A549 (cell line): ENCODE results near the gene ARPC1B. TPM values are rescaled to one million over a fixed set of nuclear protein-coding genes. Genes with fewer than 3 reads are reported as not detected.

ENCODE experiments used
- ATAC-seq, 2 experiments: fragments of 200-7000 bp in 1 of 2; fragments of >200 bp in 1 of 2; cut with Nextera tagmentation in 1 of 2; cut with Tn5 transposase in 1 of 2; 3 replicates each; pipeline versions ENCODE4 v1.8.0 to v1.9.1; 2018 to 2020; ENCODE audit warnings: mild to moderate bottlenecking in 1 of 2, moderate library complexity in 1 of 2
- CTCF ChIA-PET: fragments of 300-600 bp; sonication (Branson Sonifier 250); formaldehyde crosslinking; extraction: SDS; loops from one replicate; lab custom pipeline; 2021; ENCODE audit warnings: antibody characterized with exemption, inconsistent platforms; lab: Yijun Ruan, JAX
- POLR2A ChIA-PET: fragments of 350-600 bp; formaldehyde crosslinking; extraction: SDS; loops from one replicate; lab custom pipeline; 2021; ENCODE audit warnings: antibody characterized with exemption, inconsistent platforms; lab: Yijun Ruan, JAX
- DNase-seq, 2 experiments: peaks; one replicate each; pipeline versions ENCODE4 v3.0.0 to v3.0.0-alpha.2; 2011 to 2016; ENCODE audit warnings: low read depth in 1 of 2, low spot score in 1 of 2
- FAIRE-seq: peaks from 2 replicates; lab custom pipeline; 2011; peaks lifted over from hg19 to GRCh38; lab: Jason Lieb, UNC
- H3K27ac ChIP-seq, 2 experiments: fragments of >200 bp; sonication (Bioruptor Twin); formaldehyde crosslinking; 3 replicates each; pipeline ENCODE4 v1.5.1; 2016 to 2017
- H3K4me1 ChIP-seq: fragments of >200 bp; sonication (Bioruptor Twin); formaldehyde crosslinking; 3 replicates; pipeline ENCODE4 v1.6.1; 2016
- H3K4me2 ChIP-seq: fragments of >200 bp; sonication (Bioruptor Twin); formaldehyde crosslinking; 3 replicates; pipeline ENCODE4 v1.6.1; 2016
- H3K4me3 ChIP-seq: fragments of >200 bp; sonication (Bioruptor Twin); formaldehyde crosslinking; 3 replicates; pipeline ENCODE4 v1.5.1; 2016
- H3K9me3 ChIP-seq: fragments of >200 bp; sonication (Bioruptor Twin); formaldehyde crosslinking; 3 replicates; pipeline ENCODE4 v1.6.1; 2016
- BCL3 ChIP-seq: fragments of >200 bp; sonication (Bioruptor Twin); formaldehyde crosslinking; IDR thresholded peaks from 3 replicates; pipeline ENCODE4 v1.6.1; 2016
- BHLHE40 ChIP-seq: IDR thresholded peaks from 2 replicates; pipeline ENCODE4 v1.6.1; 2012; ENCODE audit warnings: low read depth, low read length, inconsistent platforms
- CHD4 ChIP-seq: fragments of 200-600 bp; sonication (generic); IDR thresholded peaks from 2 replicates; pipeline ENCODE4 v1.6.1; 2016; ENCODE audit warnings: antibody characterized with exemption, mild to moderate bottlenecking, borderline replicate concordance
- E2F6 ChIP-seq: IDR thresholded peaks from 2 replicates; pipeline ENCODE4 v1.6.1; 2012; ENCODE audit warnings: low read depth, borderline replicate concordance
- EHF ChIP-seq: fragments of 250-450 bp; sonication (Bioruptor Pico); IDR thresholded peaks from 2 replicates; pipeline ENCODE4 v1.5.0; 2020; ENCODE audit warnings: mild to moderate bottlenecking
- EHMT2 ChIP-seq: fragments of 200-600 bp; sonication (generic); IDR thresholded peaks from 2 replicates; pipeline ENCODE4 v1.6.1; 2016; ENCODE audit warnings: antibody characterized with exemption, low read depth, mild to moderate bottlenecking, moderate library complexity
- EP300 ChIP-seq, 2 experiments: fragments of >200 bp; sonication (Bioruptor Twin); formaldehyde crosslinking; IDR thresholded peaks; 2 replicates in 1 of 2; 3 replicates in 1 of 2; pipeline ENCODE4 v1.6.1; 2016 to 2017
- HEYL ChIP-seq: fragments of 250-450 bp; sonication (Bioruptor Pico); IDR thresholded peaks from 2 replicates; pipeline ENCODE4 v1.8.0; 2021; ENCODE audit warnings: mild to moderate bottlenecking, moderate library complexity
- HMGXB4 ChIP-seq: fragments of 250-450 bp; sonication (Bioruptor Pico); IDR thresholded peaks from 2 replicates; pipeline ENCODE4 v1.5.0; 2021; ENCODE audit warnings: mild to moderate bottlenecking, moderate library complexity, borderline replicate concordance
- HOXB13 ChIP-seq: fragments of 250-450 bp; sonication (Bioruptor Pico); IDR thresholded peaks from 2 replicates; pipeline ENCODE4 v1.5.0; 2020; ENCODE audit warnings: low read depth, mild to moderate bottlenecking, moderate library complexity
- JUN ChIP-seq, 2 experiments: fragments of >200 bp; sonication (Bioruptor Twin); formaldehyde crosslinking; IDR thresholded peaks; 2 replicates in 1 of 2; 3 replicates in 1 of 2; pipeline ENCODE4 v1.6.1; 2016 to 2017
- KDM5A ChIP-seq: fragments of 200-600 bp; sonication (generic); IDR thresholded peaks from 2 replicates; pipeline ENCODE4 v1.6.1; 2016; ENCODE audit warnings: antibody characterized with exemption, mild to moderate bottlenecking
- MAFK ChIP-seq: fragments of 450-650 bp; IDR thresholded peaks from 2 replicates; pipeline ENCODE4 v1.6.1; 2014; ENCODE audit not compliant: partially characterized antibody
- MAZ ChIP-seq: fragments of 150-350 bp; IDR thresholded peaks from 2 replicates; pipeline ENCODE4 v1.6.1; 2014; ENCODE audit warnings: antibody characterized with exemption, low read depth, low read length, borderline replicate concordance
- NFE2L2 ChIP-seq: fragments of 150-350 bp; conservative IDR thresholded peaks from 2 replicates; pipeline ENCODE4 v1.6.1; 2014; ENCODE audit warnings: low read length
- PHF8 ChIP-seq: fragments of 200-600 bp; sonication (generic); IDR thresholded peaks from 2 replicates; pipeline ENCODE4 v1.6.1; 2016; ENCODE audit warnings: low read depth, mild to moderate bottlenecking, antibody characterized with exemption, moderate library complexity, borderline replicate concordance
- RAD21 ChIP-seq, 2 experiments: fragments of >200 bp in 1 of 2; sonication (Bioruptor Twin) in 1 of 2; formaldehyde crosslinking in 1 of 2; IDR thresholded peaks in 1 of 2; conservative IDR thresholded peaks in 1 of 2; 2 replicates in 1 of 2; 3 replicates in 1 of 2; pipeline ENCODE4 v1.6.1; 2012 to 2018; ENCODE audit warnings: inconsistent platforms in 1 of 2
- RARB ChIP-seq: fragments of 250-450 bp; sonication (Bioruptor Pico); IDR thresholded peaks from 2 replicates; pipeline ENCODE4 v1.8.0; 2021; ENCODE audit warnings: mild to moderate bottlenecking, moderate library complexity
- RCOR1 ChIP-seq: fragments of 150-350 bp; IDR thresholded peaks from 2 replicates; pipeline ENCODE4 v1.6.1; 2014; ENCODE audit warnings: antibody characterized with exemption, low read length, low read depth
- ZFP36 ChIP-seq: fragments of 450-650 bp; IDR thresholded peaks from 2 replicates; pipeline ENCODE4 v1.6.1; 2014; ENCODE audit warnings: borderline replicate concordance; ENCODE audit not compliant: partially characterized antibody
- WGBS: methylation state at CpG from one replicate; pipeline ENCODE4 v1.1.6; 2017; ENCODE audit errors: missing lambda C conversion rate; 5-methylcytosine and 5-hydroxymethylcytosine counted together
- polyA plus RNA-seq, 4 experiments: library from polyadenylated mRNA; depleted of rRNA in 3 of 4; stranded (reverse); fragments of >200 nt; fragmentation: RNase III in 1 of 4; extraction: RNeasy Plus Mini Kit Qiagen cat#74134 plus additional on column Dnase treatment in 1 of 4; gene quantifications; 2 replicates in 3 of 4; 3 replicates in 1 of 4; pipeline ENCODE4 v1.2.3, GENCODE V29; 2011 to 2017
- TF ChIP-seq, protein P1 (sequence below): fragments of 200-600 bp; sonication (generic); IDR thresholded peaks from 2 replicates; pipeline ENCODE4 v1.6.1; 2016; ENCODE audit warnings: antibody characterized with exemption, mild to moderate bottlenecking, moderate library complexity

ARPC1B gene
- polyA plus RNA-seq, 2 of the 4 experiments (the other 2 are of a cell fraction): 197 to 294 TPM

DNA sequence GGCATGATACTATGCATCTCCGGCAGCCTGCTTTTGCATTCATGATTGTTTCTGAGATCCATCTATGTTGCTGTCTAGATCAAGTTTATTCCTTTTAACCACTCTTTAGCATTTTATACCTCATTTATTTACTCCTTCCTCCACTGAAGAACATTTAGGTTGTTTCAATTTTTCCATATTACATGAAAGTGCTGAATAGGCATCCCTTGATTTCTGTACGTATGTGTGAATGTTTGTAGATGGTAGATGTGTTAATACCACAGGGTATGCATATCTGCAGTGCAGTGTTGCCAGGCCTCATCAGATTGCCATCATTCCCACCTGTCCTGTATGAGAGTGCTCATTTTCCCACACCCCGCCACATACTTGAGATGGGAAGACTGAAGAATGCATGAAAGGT is 34.9 kb upstream of the ARPC1B start:
- H3K27ac ChIP-seq: no peak overlapping the region
- no peak overlapping the region for H3K4me2 ChIP-seq
- CTCF ChIA-PET: interaction anchor here (1.2 kb wide), 1 partner anchor 27 kb away, joined by 5 read pairs; no protein-coding TSS in a partner anchor
- ATAC-seq (no peak), DNase-seq (no peak), FAIRE-seq (no peak)
- POLR2A ChIA-PET: interaction anchor here (0.7 kb wide), 1 partner anchor 1142 kb away, joined by 3 read pairs; no protein-coding TSS in a partner anchor
- no peak for TF ChIP-seq BHLHE40
- no peak for TF ChIP-seq KDM5A
- no peak for TF ChIP-seq HOXB13
- TF ChIP-seq NFE2L2: no peak
- TF ChIP-seq HEYL (CRISPR knock-in tag): no peak
- TF ChIP-seq ZFP36: no peak
- no peak for TF ChIP-seq E2F6
- TF ChIP-seq MAFK: peak; percentile 70
- H3K4me1 ChIP-seq: no peaks in the 10 kb centered on the region
- no peak overlapping the region for H3K4me3 ChIP-seq
- 93% methylated on average over 3 of the region's 3 CpGs for WGBS
- H3K9me3 ChIP-seq: no peaks in the 10 kb centered on the region

GRCh38 chr7:99340659-99341058 is 33.9 kb upstream of the ARPC1B start:
- no peak overlapping the region for H3K4me3 ChIP-seq
- DNase-seq (no peak), ATAC-seq (no peak), FAIRE-seq (no peak)
- H3K27ac ChIP-seq: no peak overlapping the region
- H3K4me1 ChIP-seq: no peaks in the 10 kb centered on the region
- no peak for TF ChIP-seq EHF (CRISPR knock-in tag)
- TF ChIP-seq RAD21 (conservative IDR thresholded peaks at IDR 0.05 in 1 of 2, IDR thresholded peaks at IDR 0.05 in 1 of 2): no peak
- TF ChIP-seq CHD4: no peak
- no peak for TF ChIP-seq MAFK
- no peak for TF ChIP-seq RCOR1
- TF ChIP-seq ZFP36: no peak
- TF ChIP-seq EP300 (IDR thresholded peaks at IDR 0.05): no peak
- TF ChIP-seq HMGXB4 (CRISPR knock-in tag): no peak
- TF ChIP-seq HOXB13: no peak
- TF ChIP-seq PHF8: no peak
- TF ChIP-seq JUN (IDR thresholded peaks at IDR 0.05): no peak
- no peak for TF ChIP-seq BCL3
- no peak for TF ChIP-seq NFE2L2
- TF ChIP-seq MAZ: no peak
- TF ChIP-seq RARB (CRISPR knock-in tag): no peak
- TF ChIP-seq, protein P1, sequence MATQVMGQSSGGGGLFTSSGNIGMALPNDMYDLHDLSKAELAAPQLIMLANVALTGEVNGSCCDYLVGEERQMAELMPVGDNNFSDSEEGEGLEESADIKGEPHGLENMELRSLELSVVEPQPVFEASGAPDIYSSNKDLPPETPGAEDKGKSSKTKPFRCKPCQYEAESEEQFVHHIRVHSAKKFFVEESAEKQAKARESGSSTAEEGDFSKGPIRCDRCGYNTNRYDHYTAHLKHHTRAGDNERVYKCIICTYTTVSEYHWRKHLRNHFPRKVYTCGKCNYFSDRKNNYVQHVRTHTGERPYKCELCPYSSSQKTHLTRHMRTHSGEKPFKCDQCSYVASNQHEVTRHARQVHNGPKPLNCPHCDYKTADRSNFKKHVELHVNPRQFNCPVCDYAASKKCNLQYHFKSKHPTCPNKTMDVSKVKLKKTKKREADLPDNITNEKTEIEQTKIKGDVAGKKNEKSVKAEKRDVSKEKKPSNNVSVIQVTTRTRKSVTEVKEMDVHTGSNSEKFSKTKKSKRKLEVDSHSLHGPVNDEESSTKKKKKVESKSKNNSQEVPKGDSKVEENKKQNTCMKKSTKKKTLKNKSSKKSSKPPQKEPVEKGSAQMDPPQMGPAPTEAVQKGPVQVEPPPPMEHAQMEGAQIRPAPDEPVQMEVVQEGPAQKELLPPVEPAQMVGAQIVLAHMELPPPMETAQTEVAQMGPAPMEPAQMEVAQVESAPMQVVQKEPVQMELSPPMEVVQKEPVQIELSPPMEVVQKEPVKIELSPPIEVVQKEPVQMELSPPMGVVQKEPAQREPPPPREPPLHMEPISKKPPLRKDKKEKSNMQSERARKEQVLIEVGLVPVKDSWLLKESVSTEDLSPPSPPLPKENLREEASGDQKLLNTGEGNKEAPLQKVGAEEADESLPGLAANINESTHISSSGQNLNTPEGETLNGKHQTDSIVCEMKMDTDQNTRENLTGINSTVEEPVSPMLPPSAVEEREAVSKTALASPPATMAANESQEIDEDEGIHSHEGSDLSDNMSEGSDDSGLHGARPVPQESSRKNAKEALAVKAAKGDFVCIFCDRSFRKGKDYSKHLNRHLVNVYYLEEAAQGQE: no peak
- no peak for TF ChIP-seq EHMT2
- no peak overlapping the region for H3K4me2 ChIP-seq
- CTCF ChIA-PET: interaction anchor here (0.9 to 1.2 kb wide), 3 partner anchors 25 to 300 kb away, joined by 3 to 4 read pairs (median 3); no protein-coding TSS in a partner anchor
- 97% methylated on average over 3 of the region's 3 CpGs for WGBS
- POLR2A ChIA-PET: no interaction called here
- H3K9me3 ChIP-seq: no peaks in the 10 kb centered on the region
